Right atrium auricular region (tissue), 2 donors: ENCODE results near the gene NTN1. TPM values are rescaled to one million over a fixed set of nuclear protein-coding genes. Genes with fewer than 3 reads are reported as not detected.

Experiments
- DNase-seq: peaks from one replicate; pipeline ENCODE4 v3.0.0-alpha.2; 2019; ENCODE audit warnings: low spot score
- H3K27ac ChIP-seq, 2 donors: fragments of 200-600 bp; sonication (generic); 1 replicate in 1 of 2; 2 replicates in 1 of 2; pipeline ENCODE4 v1.5.1; 2016 to 2019
- H3K27me3 ChIP-seq, 2 donors: fragments of 200-600 bp; sonication (generic); one replicate each; pipeline versions ENCODE4 v1.5.1 to v1.6.0; 2017 to 2019
- H3K36me3 ChIP-seq: fragments of 200-600 bp; sonication (generic); one replicate; pipeline ENCODE4 v1.5.1; 2016
- H3K4me1 ChIP-seq, 2 donors: fragments of 200-600 bp; sonication (generic); one replicate each; pipeline versions ENCODE4 v1.5.1 to v1.6.0; 2017 to 2019
- H3K4me3 ChIP-seq, 2 donors: fragments of 200-600 bp; sonication (generic); 1 replicate in 1 of 2; 2 replicates in 1 of 2; pipeline ENCODE4 v1.5.1; 2017 to 2019; ENCODE audit warnings: mild to moderate bottlenecking in 1 of 2, moderate library complexity in 1 of 2
- H3K9me3 ChIP-seq, 2 donors: fragments of 200-600 bp; sonication (generic); one replicate each; pipeline ENCODE4 v1.5.1; 2019
- total RNA-seq, 2 donors: library from RNA; depleted of rRNA; stranded (reverse); fragments of >200 nt; gene quantifications; one replicate each; pipeline ENCODE4 v1.1.0, GENCODE V29; 2016
- TF ChIP-seq, protein P1 (sequence below), 2 donors: fragments of 200-600 bp; sonication (generic); IDR thresholded peaks; one replicate each; pipeline ENCODE4 v1.5.1; 2019; ENCODE audit warnings: antibody characterized with exemption in 2 of 2

Gene NTN1
- total RNA-seq, 2 donors from 2014 or later = 142 to 163 TPM

DNA sequence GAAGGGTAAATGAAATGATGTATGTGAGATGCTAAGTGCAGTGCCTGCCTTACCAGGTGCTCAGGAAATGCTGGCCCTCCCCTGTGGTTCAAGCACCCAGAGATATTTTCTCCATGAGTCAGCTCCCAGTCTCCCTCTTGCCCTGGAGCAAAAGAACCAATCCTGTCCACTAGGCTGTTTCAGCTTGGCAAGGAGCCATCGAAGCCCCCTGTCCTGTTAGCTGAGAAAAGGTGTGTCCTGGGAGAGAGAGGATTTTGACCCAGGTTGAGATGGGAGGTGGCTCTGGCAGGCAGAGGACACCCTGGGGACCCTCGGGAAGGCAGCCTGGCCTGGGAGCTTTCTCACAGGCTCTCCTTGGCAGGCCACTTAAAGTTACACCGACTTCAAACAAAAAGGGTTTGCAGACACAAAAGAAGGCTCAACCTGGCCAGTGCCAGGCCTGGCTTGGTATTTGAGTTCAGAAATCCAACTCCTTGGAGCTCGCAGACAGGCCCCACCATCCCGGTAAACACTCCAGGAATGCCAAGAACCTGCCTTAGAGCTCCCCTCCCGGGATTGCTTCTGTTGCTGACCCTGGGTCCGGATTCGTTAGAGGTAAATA, 29.6 kb downstream of the NTN1 start:
- no peaks in the 10 kb centered on the region for H3K27me3 ChIP-seq
- H3K4me3 ChIP-seq = no peak overlapping the region
- TF ChIP-seq, protein P1, sequence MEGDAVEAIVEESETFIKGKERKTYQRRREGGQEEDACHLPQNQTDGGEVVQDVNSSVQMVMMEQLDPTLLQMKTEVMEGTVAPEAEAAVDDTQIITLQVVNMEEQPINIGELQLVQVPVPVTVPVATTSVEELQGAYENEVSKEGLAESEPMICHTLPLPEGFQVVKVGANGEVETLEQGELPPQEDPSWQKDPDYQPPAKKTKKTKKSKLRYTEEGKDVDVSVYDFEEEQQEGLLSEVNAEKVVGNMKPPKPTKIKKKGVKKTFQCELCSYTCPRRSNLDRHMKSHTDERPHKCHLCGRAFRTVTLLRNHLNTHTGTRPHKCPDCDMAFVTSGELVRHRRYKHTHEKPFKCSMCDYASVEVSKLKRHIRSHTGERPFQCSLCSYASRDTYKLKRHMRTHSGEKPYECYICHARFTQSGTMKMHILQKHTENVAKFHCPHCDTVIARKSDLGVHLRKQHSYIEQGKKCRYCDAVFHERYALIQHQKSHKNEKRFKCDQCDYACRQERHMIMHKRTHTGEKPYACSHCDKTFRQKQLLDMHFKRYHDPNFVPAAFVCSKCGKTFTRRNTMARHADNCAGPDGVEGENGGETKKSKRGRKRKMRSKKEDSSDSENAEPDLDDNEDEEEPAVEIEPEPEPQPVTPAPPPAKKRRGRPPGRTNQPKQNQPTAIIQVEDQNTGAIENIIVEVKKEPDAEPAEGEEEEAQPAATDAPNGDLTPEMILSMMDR (IDR thresholded peaks at IDR 0.05) = no peak
- H3K27ac ChIP-seq = no peak overlapping the region
- peaks cover 0 to 7% of the 10 kb centered on the region in 2 donors for H3K4me1 ChIP-seq
- no peaks in the 10 kb centered on the region for H3K36me3 ChIP-seq
- peak; percentile 56 for DNase-seq
- H3K9me3 ChIP-seq = peaks cover 0 to 6% of the 10 kb centered on the region in 2 donors

DNA sequence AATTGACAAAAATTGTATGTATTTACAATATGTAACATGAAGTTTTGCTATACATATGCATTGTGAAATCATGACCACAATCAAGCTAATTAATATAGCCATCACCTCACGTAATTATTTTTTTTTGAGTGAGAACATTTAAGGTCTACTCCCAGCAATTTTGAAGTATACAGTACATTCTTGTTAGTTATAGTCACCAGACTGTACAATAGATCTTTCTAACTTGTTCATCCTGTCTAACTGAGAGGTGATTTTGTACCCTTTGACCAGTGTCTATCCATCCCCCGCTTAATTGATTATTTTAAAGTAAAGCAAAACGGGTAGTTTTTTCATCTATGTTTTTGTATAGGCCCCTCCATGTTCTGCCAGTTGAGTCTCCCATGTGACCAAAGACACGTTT, 30.3 kb downstream of the NTN1 start:
- no peaks in the 10 kb centered on the region for H3K27me3 ChIP-seq
- H3K4me1 ChIP-seq = peaks cover 0 to 7% of the 10 kb centered on the region in 2 donors
- TF ChIP-seq, protein P1 (IDR thresholded peaks at IDR 0.05) = no peak
- H3K36me3 ChIP-seq = no peaks in the 10 kb centered on the region
- no peak overlapping the region for H3K4me3 ChIP-seq
- no peak for DNase-seq
- H3K9me3 ChIP-seq = peaks cover 0 to 6% of the 10 kb centered on the region in 2 donors
- H3K27ac ChIP-seq = no peak overlapping the region

DNA sequence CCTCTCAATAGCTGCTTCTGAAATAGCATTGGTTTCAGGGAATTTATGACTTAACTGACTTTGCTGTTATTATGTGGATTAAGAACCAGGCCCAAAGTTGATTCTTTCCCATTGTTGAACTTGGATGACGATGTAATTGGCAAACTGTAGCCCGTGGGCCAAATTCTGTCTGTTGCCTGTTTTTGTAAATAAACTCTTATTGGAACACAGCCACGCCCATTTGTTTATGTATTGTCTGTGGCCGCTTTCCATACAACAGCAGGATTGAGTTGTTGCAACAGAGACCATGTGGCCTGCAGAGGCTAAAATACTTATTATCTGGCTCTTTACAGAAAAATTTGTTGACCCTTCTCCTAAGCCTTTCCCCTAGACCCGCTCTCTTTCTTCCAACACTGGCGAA, 31.6 kb downstream of the NTN1 start:
- Histone ChIP-seq H3K27me3 (no peaks in the 10 kb centered on the region), H3K9me3 (peaks cover 0 to 6% of the 10 kb centered on the region in 2 donors), H3K36me3 (no peaks in the 10 kb centered on the region), H3K4me3 (no peak overlapping the region), H3K27ac (no peak overlapping the region), H3K4me1 (peaks cover 0 to 16% of the 10 kb centered on the region in 2 donors)
- TF ChIP-seq, protein P1 (IDR thresholded peaks at IDR 0.05) = no peak
- peak; percentile 28 for DNase-seq

DNA sequence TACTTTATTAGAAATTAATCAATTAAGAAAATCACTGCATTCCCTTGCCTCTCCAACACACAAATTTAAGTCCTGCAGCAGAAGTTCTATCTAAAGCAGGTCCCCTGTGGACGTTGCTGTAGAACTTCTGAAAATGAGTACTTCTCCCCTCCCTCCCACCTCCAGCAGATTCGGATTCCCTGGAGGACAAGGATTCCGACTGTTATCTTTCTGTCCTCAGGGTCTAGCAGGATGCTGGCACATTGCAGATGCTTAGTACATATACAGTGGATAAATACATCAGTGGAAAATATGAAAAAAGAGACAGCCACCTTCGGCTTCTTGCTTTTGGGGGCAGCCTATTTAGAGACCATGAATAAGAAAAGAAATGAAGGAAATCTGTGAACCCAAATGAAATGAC, 32.1 kb downstream of the NTN1 start:
- DNase-seq = no peak
- Histone ChIP-seq H3K27me3 (no peaks in the 10 kb centered on the region), H3K4me3 (no peak overlapping the region), H3K4me1 (peaks cover 0 to 16% of the 10 kb centered on the region in 2 donors), H3K27ac (peak overlapping the region in 1 of 2 donors; percentile 34), H3K9me3 (peaks cover 0 to 2% of the 10 kb centered on the region in 2 donors), H3K36me3 (no peaks in the 10 kb centered on the region)
- TF ChIP-seq, protein P1 (IDR thresholded peaks at IDR 0.05) = no peak

DNA sequence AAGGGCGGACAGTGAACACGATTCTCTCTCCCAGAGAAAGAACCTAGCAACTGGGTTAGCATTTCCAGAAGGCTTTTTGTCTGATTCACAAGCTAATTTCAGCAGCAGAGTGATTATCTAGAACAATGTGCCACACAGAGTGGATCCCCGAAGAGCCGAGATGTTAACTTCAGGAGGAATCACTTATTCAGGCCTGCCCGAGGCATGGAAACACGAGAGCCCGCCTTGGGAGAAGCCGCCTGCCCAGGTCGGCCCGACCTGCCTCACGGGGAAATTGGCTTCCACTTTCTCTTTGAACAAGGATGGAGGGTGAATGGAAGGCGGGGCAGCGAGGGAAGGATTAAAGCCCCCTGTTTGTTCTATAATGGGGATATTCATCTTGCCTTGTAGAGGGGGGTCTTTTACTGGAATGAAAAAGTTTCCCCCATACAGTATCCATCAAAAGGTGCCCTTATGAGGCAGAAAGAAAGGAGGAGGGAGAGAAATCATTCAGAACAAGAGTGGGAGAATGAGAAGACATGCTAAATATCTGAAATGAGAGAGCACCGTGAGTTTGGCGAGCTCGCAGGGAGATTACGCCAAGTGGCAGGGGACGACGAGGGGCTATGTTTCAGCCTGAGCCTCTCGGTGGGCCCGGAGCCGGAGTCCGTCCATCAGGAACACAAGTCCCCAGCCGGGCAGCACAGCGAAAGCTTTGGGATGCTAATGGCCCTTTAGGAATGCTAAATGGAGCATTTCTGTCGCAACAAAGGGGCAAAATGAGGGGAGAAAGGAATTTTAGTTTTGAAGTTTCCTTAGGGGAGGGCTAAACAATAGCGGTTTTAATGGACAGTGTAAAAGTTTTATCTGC, 33.0 kb downstream of the NTN1 start:
- DNase-seq = peak; percentile 44

More for the DNA sequence above, 33.0 kb downstream of the NTN1 start:
- Histone ChIP-seq H3K36me3 (no peaks in the 10 kb centered on the region), H3K27me3 (no peaks in the 10 kb centered on the region), H3K27ac (peak overlapping the region in 1 of 2 donors; percentile 34), H3K4me1 (peaks cover 0 to 16% of the 10 kb centered on the region in 2 donors), H3K9me3 (no peaks in the 10 kb centered on the region), H3K4me3 (no peak overlapping the region)
- TF ChIP-seq, protein P1 (IDR thresholded peaks at IDR 0.05) = no peak
